Heart right ventricle (tissue), 16 donors: ENCODE results near the gene MAT2B. TPM values are rescaled to one million over a fixed set of nuclear protein-coding genes. Genes with fewer than 3 reads are reported as not detected.

Source experiments
- ATAC-seq, 8 donors: fragments of 200-7000 bp; cut with Tn5 transposase; one replicate each; pipeline ENCODE4 v1.9.1; 2020; ENCODE audit warnings: mild to moderate bottlenecking in 8 of 8, moderate library complexity in 8 of 8, moderate number of reproducible peaks in 1 of 8
- DNase-seq, 2 donors: peaks; one replicate each; pipeline ENCODE4 v3.0.0-alpha.2; 2020
- H3K27ac ChIP-seq, 10 donors: fragments of 200-600 bp; sonication (generic) in 2 of 10; one replicate each; pipeline versions ENCODE4 v1.5.0 to v1.8.0; 2020 to 2022; ENCODE audit warnings: mild to moderate bottlenecking in 3 of 10
- H3K27me3 ChIP-seq, 7 donors: fragments of 200-600 bp; one replicate each; pipeline ENCODE4 v1.8.0; 2021 to 2022; ENCODE audit warnings: mild to moderate bottlenecking in 2 of 7
- H3K36me3 ChIP-seq, 9 donors: fragments of 200-600 bp; sonication (generic) in 1 of 9; one replicate each; pipeline versions ENCODE4 v1.5.0 to v1.8.0; 2020 to 2022; ENCODE audit warnings: mild to moderate bottlenecking in 2 of 9
- H3K4me1 ChIP-seq, 9 donors: fragments of 200-600 bp; sonication (generic) in 1 of 9; one replicate each; pipeline versions ENCODE4 v1.5.0 to v1.8.0; 2020 to 2022; ENCODE audit warnings: mild to moderate bottlenecking in 4 of 9
- H3K4me3 ChIP-seq, 10 donors: fragments of 200-600 bp; sonication (generic) in 2 of 10; one replicate each; pipeline versions ENCODE4 v1.5.0 to v1.8.0; 2020 to 2022; ENCODE audit warnings: mild to moderate bottlenecking in 7 of 10, moderate library complexity in 2 of 10
- H3K9me3 ChIP-seq, 11 donors: fragments of 200-600 bp in 10 of 11; sonication (generic) in 2 of 11; one replicate each; pipeline versions ENCODE4 v1.5.0 to v1.8.0; 2013 to 2022; ENCODE audit warnings: mild to moderate bottlenecking in 2 of 11, control low read depth in 1 of 11, moderate library complexity in 1 of 11
- WGBS, 2 donors: extraction: QIAGEN DNeasy Blood & Tissue Kit; methylation state at CpG; one replicate each; pipeline ENCODE4 v1.1.7; 2013; ENCODE audit warnings: inconsistent platforms in 1 of 2; 5-methylcytosine and 5-hydroxymethylcytosine counted together
- intact Hi-C, 10 donors: fragments of 100-400 bp; cut with DNase I; formaldehyde crosslinking; loops; one replicate each; pipeline versions ENCODE4 v1.11.1 to v1.14.2; 2022
- polyA plus RNA-seq, 2 donors: library from polyadenylated mRNA; stranded (reverse); fragments of 200-250 nt; gene quantifications; one replicate each; pipeline ENCODE4 v1.2.3, GENCODE V29; 2013
- total RNA-seq, 10 donors: library from RNA; stranded (reverse); fragmentation: NEBNext Ultra II Directional in 3 of 10; extraction: Animal tissue kit (Norgen Biotek cat#: 25700) in 3 of 10; gene quantifications; one replicate each; pipeline versions ENCODE4 v1.2.1 to v1.2.4, GENCODE V29; 2021 to 2023
- TF ChIP-seq, protein P1 (sequence below), 9 donors: fragments of 200-600 bp; sonication (generic) in 2 of 9; IDR thresholded peaks; one replicate each; pipeline versions ENCODE4 v1.5.0 to v1.8.0; 2021 to 2022; ENCODE audit warnings: antibody characterized with exemption in 9 of 9, mild to moderate bottlenecking in 5 of 9, moderate library complexity in 1 of 9
- donor health status: Arrhythmogenic right ventricular cardiomyopathy.
- donor health status: ischemic (EF 13 %, LVEDD 7.1; RV severe dilation, severe dysfunction).
- donor health status: healthy with polysubstance abuse.
- donor health status: DM: no; HTN: yes; CAD: no.
- donor health status: DM: no; HTN: no; CAD: no.
- donor health status: ischemic (EF 25% LVEDD 6.9; RV normal size, moderate dysfunction).
- donor health status: ischemic (EF 25% LVEDD 5.7; RV mildly dilated, moderate dysfunction).
- donor health status: healthy.
- donor health status: DM: yes; HTN: yes; CAD: no.
- donor health status: Ischemic cardiomyopathy.
- donor health status: ischemic (EF 35%, LVEDD 5.7; RV mildly dilated, moderate dysfunction).
- donor health status: nonischemic (EF 11% LVEDD 7.7; RV severe dilation, severe dysfunction).
- donor health status: DM: yes; HTN: yes; CAD: no.
- donor health status: PGD.
- donor health status: ischemic (EF 29% LVEDD 5.4; RV normal size, mild dysfunction).
- donor health status: nonischemic (EF 23%, LVEDD 6.1; RV moderate dilation, normal function).

The MAT2B gene
- total and polyA plus RNA-seq, 12 donors: 22.9 to 63.2 (median 55.4) TPM

DNA sequence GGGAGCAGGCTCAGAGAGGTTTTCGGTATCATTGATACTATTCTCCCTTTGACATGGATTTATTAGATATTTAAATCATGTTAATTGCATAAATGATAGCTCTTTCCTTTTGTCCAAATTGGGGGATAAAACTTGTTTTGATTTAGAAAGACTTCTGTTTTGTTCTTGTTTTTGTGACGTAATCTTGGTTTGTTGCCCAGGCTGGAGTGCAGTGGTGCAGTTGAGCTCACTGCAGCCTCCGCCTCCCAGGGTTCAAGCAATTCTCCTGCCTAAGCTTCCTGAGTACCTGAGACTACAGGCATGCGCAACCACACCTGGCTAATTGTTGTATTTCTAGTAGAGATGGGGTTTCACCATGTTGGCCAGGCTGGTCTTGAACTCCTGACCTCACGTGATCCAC is 7.1 kb downstream of the MAT2B start:
- intact Hi-C loops: no loop called here
- Histone ChIP-seq H3K4me3 (no peak overlapping the region), H3K27me3 (no peaks in the 10 kb centered on the region), H3K4me1 (peaks cover 3 to 53% (median 47%) of the 10 kb centered on the region in 9 donors), H3K27ac (peak overlapping the region in 1 of 10 donors; percentile 27), H3K36me3 (peaks cover 0 to 61% (median 47%) of the 10 kb centered on the region in 9 donors), H3K9me3 (no peaks in the 10 kb centered on the region)
- 79 to 90% methylated on average over 5 of the region's 5 CpGs for WGBS, 2 donors
- TF ChIP-seq, protein P1, sequence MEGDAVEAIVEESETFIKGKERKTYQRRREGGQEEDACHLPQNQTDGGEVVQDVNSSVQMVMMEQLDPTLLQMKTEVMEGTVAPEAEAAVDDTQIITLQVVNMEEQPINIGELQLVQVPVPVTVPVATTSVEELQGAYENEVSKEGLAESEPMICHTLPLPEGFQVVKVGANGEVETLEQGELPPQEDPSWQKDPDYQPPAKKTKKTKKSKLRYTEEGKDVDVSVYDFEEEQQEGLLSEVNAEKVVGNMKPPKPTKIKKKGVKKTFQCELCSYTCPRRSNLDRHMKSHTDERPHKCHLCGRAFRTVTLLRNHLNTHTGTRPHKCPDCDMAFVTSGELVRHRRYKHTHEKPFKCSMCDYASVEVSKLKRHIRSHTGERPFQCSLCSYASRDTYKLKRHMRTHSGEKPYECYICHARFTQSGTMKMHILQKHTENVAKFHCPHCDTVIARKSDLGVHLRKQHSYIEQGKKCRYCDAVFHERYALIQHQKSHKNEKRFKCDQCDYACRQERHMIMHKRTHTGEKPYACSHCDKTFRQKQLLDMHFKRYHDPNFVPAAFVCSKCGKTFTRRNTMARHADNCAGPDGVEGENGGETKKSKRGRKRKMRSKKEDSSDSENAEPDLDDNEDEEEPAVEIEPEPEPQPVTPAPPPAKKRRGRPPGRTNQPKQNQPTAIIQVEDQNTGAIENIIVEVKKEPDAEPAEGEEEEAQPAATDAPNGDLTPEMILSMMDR (IDR thresholded peaks at IDR 0.05): no peak
- ATAC-seq (no peak), DNase-seq (no peak)

DNA sequence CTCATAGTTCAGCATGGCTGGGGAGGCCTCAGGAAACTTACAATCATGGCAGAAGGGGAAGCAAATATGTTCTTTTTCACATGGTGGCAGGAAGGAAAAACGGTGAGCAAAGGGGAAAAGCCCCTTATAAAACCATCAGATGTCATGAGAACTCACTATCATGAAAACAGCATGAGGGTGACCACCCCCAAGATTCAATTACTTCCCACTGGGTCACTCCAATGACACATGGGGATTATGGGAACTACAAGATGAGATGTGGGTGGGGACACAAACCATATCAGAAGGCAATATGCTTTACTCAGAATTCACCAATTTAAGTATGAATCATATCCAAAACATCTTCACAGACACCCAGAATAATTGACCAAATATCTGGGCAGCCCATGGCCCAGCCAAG is 19.7 kb downstream of the MAT2B start:
- TF ChIP-seq, protein P1 (IDR thresholded peaks at IDR 0.05): no peak
- Histone ChIP-seq H3K36me3 (peaks cover 0 to 26% (median under 1%) of the 10 kb centered on the region in 9 donors), H3K27ac (no peak overlapping the region), H3K27me3 (no peaks in the 10 kb centered on the region), H3K4me3 (no peak overlapping the region), H3K9me3 (peaks cover 0 to 4% (median 0%) of the 10 kb centered on the region in 11 donors), H3K4me1 (peaks cover 0 to 3% (median 0%) of the 10 kb centered on the region in 9 donors)
- ATAC-seq (no peak), DNase-seq (no peak)
- WGBS, 2 donors: 92 to 100% methylated on average over 1 of the region's 1 CpG
- intact Hi-C loops: no loop called here

DNA sequence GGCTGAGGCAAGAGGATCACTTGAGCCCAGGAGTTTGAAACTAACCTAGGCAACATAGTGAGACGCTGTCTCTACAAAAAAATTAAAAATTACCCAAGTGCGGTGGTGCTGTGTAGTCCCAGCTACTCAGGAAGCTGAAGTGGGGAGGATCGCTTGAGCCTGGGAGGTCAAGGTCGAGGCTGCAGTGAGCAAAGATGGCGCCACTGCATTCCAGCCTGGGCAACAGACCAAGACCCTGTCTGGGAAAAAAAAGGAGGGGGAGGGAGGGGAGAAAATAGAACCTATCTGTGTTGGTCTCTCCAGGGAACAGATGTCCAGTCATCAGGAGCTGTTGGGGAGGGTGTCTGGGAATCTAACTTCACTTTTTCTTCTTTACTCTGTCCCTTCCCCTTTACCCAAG is 24.3 kb downstream of the MAT2B start:
- WGBS, 2 donors: 44 to 45% methylated on average over 5 of the region's 5 CpGs
- Histone ChIP-seq H3K27ac (peak overlapping the region in 6 of 10 donors; percentile 12 to 56 (median 32)), H3K4me3 (no peak overlapping the region)

DNA sequence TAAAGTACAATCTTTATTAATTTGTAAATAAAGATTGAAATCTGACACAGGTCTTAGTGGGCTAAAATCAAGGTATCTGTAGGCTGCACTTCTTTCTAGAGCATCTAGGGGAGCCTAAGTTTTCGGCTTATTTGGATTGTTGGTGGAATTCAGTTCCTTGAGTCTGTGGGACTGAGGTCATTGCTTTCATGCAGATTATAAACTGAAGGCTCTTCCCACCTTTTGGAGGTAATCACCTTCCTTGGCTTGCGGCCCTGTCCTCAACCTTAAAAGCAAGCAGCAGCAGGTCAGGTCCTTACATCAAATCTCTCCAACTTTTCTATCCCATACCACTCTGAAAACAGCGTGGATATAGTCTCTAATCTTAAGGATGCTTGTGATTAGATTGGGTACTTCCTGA is 25.9 kb downstream of the MAT2B start:
- no peaks in the 10 kb centered on the region for H3K27me3 ChIP-seq
- no peak for ATAC-seq
- TF ChIP-seq, protein P1 (IDR thresholded peaks at IDR 0.05): no peak
- intact Hi-C loops: no loop called here
- 65 to 82% methylated on average over 3 of the region's 3 CpGs for WGBS, 2 donors
- H3K27ac ChIP-seq: no peak overlapping the region
- H3K36me3 ChIP-seq: no peaks in the 10 kb centered on the region
- H3K9me3 ChIP-seq: no peaks in the 10 kb centered on the region
- DNase-seq: no peak
- H3K4me3 ChIP-seq: no peak overlapping the region
- H3K4me1 ChIP-seq: peaks cover 0 to 25% (median 8%) of the 10 kb centered on the region in 9 donors

More for the DNA sequence above, 24.3 kb downstream of the MAT2B start:
- peaks cover 0 to 25% (median 4%) of the 10 kb centered on the region in 9 donors for H3K4me1 ChIP-seq
- no peaks in the 10 kb centered on the region for H3K27me3 ChIP-seq
- DNase-seq: peak; percentile 41 to 69
- intact Hi-C loops: no loop called here
- peak; percentile 70 to 97 (median 92) for ATAC-seq
- no peaks in the 10 kb centered on the region for H3K36me3 ChIP-seq
- TF ChIP-seq, protein P1 (IDR thresholded peaks at IDR 0.05): no peak
- H3K9me3 ChIP-seq: peaks cover 0 to 4% (median 0%) of the 10 kb centered on the region in 11 donors
